A549 (cell line): ENCODE data around the gene CPNE4. TPM values are rescaled to one million over a fixed set of nuclear protein-coding genes. Genes with fewer than 3 reads are reported as not detected.

Source experiments
- ATAC-seq, 2 experiments: fragments of 200-7000 bp in 1 of 2; fragments of >200 bp in 1 of 2; cut with Nextera tagmentation in 1 of 2; cut with Tn5 transposase in 1 of 2; 3 replicates each; pipeline versions ENCODE4 v1.8.0 to v1.9.1; 2018 to 2020; ENCODE audit warnings: mild to moderate bottlenecking in 1 of 2, moderate library complexity in 1 of 2
- CTCF ChIA-PET: fragments of 300-600 bp; sonication (Branson Sonifier 250); formaldehyde crosslinking; extraction: SDS; loops from one replicate; lab custom pipeline; 2021; ENCODE audit warnings: antibody characterized with exemption, inconsistent platforms; lab: Yijun Ruan, JAX
- POLR2A ChIA-PET: fragments of 350-600 bp; formaldehyde crosslinking; extraction: SDS; loops from one replicate; lab custom pipeline; 2021; ENCODE audit warnings: antibody characterized with exemption, inconsistent platforms; lab: Yijun Ruan, JAX
- DNase-seq, 2 experiments: peaks; one replicate each; pipeline versions ENCODE4 v3.0.0 to v3.0.0-alpha.2; 2011 to 2016; ENCODE audit warnings: low read depth in 1 of 2, low spot score in 1 of 2
- FAIRE-seq: peaks from 2 replicates; lab custom pipeline; 2011; peaks lifted over from hg19 to GRCh38; lab: Jason Lieb, UNC
- H3K27ac ChIP-seq, 2 experiments: fragments of >200 bp; sonication (Bioruptor Twin); formaldehyde crosslinking; 3 replicates each; pipeline ENCODE4 v1.5.1; 2016 to 2017
- H3K4me1 ChIP-seq: fragments of >200 bp; sonication (Bioruptor Twin); formaldehyde crosslinking; 3 replicates; pipeline ENCODE4 v1.6.1; 2016
- H3K4me2 ChIP-seq: fragments of >200 bp; sonication (Bioruptor Twin); formaldehyde crosslinking; 3 replicates; pipeline ENCODE4 v1.6.1; 2016
- H3K4me3 ChIP-seq: fragments of >200 bp; sonication (Bioruptor Twin); formaldehyde crosslinking; 3 replicates; pipeline ENCODE4 v1.5.1; 2016
- H3K9me3 ChIP-seq: fragments of >200 bp; sonication (Bioruptor Twin); formaldehyde crosslinking; 3 replicates; pipeline ENCODE4 v1.6.1; 2016
- EHF ChIP-seq: fragments of 250-450 bp; sonication (Bioruptor Pico); IDR thresholded peaks from 2 replicates; pipeline ENCODE4 v1.5.0; 2020; ENCODE audit warnings: mild to moderate bottlenecking
- ESRRA ChIP-seq: fragments of 150-350 bp; IDR thresholded peaks from 2 replicates; pipeline ENCODE4 v1.6.1; 2014; ENCODE audit warnings: mild to moderate bottlenecking, low read length, borderline replicate concordance
- FOXS1 ChIP-seq: fragments of 250-450 bp; sonication (Bioruptor Pico); IDR thresholded peaks from 2 replicates; pipeline ENCODE4 v1.5.0; 2020; ENCODE audit warnings: mild to moderate bottlenecking, moderate library complexity
- JUN ChIP-seq, 2 experiments: fragments of >200 bp; sonication (Bioruptor Twin); formaldehyde crosslinking; IDR thresholded peaks; 2 replicates in 1 of 2; 3 replicates in 1 of 2; pipeline ENCODE4 v1.6.1; 2016 to 2017
- MAFK ChIP-seq: fragments of 450-650 bp; IDR thresholded peaks from 2 replicates; pipeline ENCODE4 v1.6.1; 2014; ENCODE audit not compliant: partially characterized antibody
- MAZ ChIP-seq: fragments of 150-350 bp; IDR thresholded peaks from 2 replicates; pipeline ENCODE4 v1.6.1; 2014; ENCODE audit warnings: antibody characterized with exemption, low read depth, low read length, borderline replicate concordance
- NPAS2 ChIP-seq: fragments of 250-450 bp; sonication (Bioruptor Pico); IDR thresholded peaks from 2 replicates; pipeline ENCODE4 v1.8.0; 2022; ENCODE audit warnings: mild to moderate bottlenecking, moderate library complexity, borderline replicate concordance
- NR3C1 ChIP-seq: fragments of >200 bp; sonication (Bioruptor Twin); formaldehyde crosslinking; IDR thresholded peaks from 3 replicates; pipeline ENCODE4 v1.6.1; 2017
- RFX5 ChIP-seq: fragments of 450-650 bp; IDR thresholded peaks from 2 replicates; pipeline ENCODE4 v1.7.1; 2014; ENCODE audit warnings: antibody characterized with exemption, mild to moderate bottlenecking, moderate library complexity
- RNF2 ChIP-seq: fragments of 200-600 bp; sonication (generic); IDR thresholded peaks from 2 replicates; pipeline ENCODE4 v1.6.1; 2016; ENCODE audit warnings: low read depth, mild to moderate bottlenecking, antibody characterized with exemption, moderate library complexity, borderline replicate concordance
- TFCP2L1 ChIP-seq: fragments of 250-450 bp; sonication (Bioruptor Pico); IDR thresholded peaks from 2 replicates; pipeline ENCODE4 v1.5.0; 2021; ENCODE audit warnings: mild to moderate bottlenecking
- ZNF302 ChIP-seq: fragments of 250-450 bp; sonication (Bioruptor Pico); IDR thresholded peaks from 2 replicates; pipeline ENCODE4 v1.9.0; 2021; ENCODE audit warnings: inconsistent platforms, mild to moderate bottlenecking, moderate library complexity
- ZSCAN20 ChIP-seq: fragments of 250-450 bp; sonication (Bioruptor Pico); IDR thresholded peaks from 2 replicates; pipeline ENCODE4 v1.8.0; 2022; ENCODE audit warnings: mild to moderate bottlenecking, moderate library complexity
- WGBS: methylation state at CpG from one replicate; pipeline ENCODE4 v1.1.6; 2017; ENCODE audit errors: missing lambda C conversion rate; 5-methylcytosine and 5-hydroxymethylcytosine counted together
- polyA plus RNA-seq, 4 experiments: library from polyadenylated mRNA; depleted of rRNA in 3 of 4; stranded (reverse); fragments of >200 nt; fragmentation: RNase III in 1 of 4; extraction: RNeasy Plus Mini Kit Qiagen cat#74134 plus additional on column Dnase treatment in 1 of 4; gene quantifications; 2 replicates in 3 of 4; 3 replicates in 1 of 4; pipeline ENCODE4 v1.2.3, GENCODE V29; 2011 to 2017
- TF ChIP-seq, protein P1 (sequence below): fragments of 250-450 bp; sonication (Bioruptor Pico); IDR thresholded peaks from 2 replicates; pipeline ENCODE4 v1.5.0; 2021; ENCODE audit warnings: mild to moderate bottlenecking, moderate library complexity, borderline replicate concordance
- TF ChIP-seq, protein P2 (sequence below): fragments of 450-650 bp; IDR thresholded peaks from 2 replicates; pipeline ENCODE4 v1.6.1; 2014; ENCODE audit warnings: antibody characterized with exemption
- TF ChIP-seq, protein P3 (sequence below): IDR thresholded peaks from 2 replicates; pipeline ENCODE4 v1.6.1; 2012; ENCODE audit warnings: low read depth, borderline replicate concordance
- TF ChIP-seq, protein P4 (sequence below): fragments of >200 bp; sonication (Bioruptor Twin); formaldehyde crosslinking; IDR thresholded peaks from 2 replicates; pipeline ENCODE4 v1.6.1; 2016
- TF ChIP-seq, protein P5 (sequence below): fragments of >200 bp; sonication (Bioruptor Twin); formaldehyde crosslinking; IDR thresholded peaks from 3 replicates; pipeline ENCODE4 v1.6.1; 2016
- TF ChIP-seq, protein P6 (sequence below): fragments of 200-600 bp; sonication (generic); IDR thresholded peaks from 2 replicates; pipeline ENCODE4 v1.6.1; 2016; ENCODE audit warnings: antibody characterized with exemption, mild to moderate bottlenecking, moderate library complexity
- TF ChIP-seq, protein P7 (sequence below): fragments of 250-450 bp; sonication (Bioruptor Pico); IDR thresholded peaks from 2 replicates; pipeline ENCODE4 v1.5.0; 2020; ENCODE audit warnings: low read depth, mild to moderate bottlenecking, moderate library complexity
- TF ChIP-seq, protein P8 (sequence below): IDR thresholded peaks from 2 replicates; pipeline ENCODE4 v1.6.1; 2012

CPNE4 gene
- polyA plus RNA-seq, 2 of the 4 experiments (the other 2 are of a cell fraction), result 3.6 to 8.7 TPM

DNA sequence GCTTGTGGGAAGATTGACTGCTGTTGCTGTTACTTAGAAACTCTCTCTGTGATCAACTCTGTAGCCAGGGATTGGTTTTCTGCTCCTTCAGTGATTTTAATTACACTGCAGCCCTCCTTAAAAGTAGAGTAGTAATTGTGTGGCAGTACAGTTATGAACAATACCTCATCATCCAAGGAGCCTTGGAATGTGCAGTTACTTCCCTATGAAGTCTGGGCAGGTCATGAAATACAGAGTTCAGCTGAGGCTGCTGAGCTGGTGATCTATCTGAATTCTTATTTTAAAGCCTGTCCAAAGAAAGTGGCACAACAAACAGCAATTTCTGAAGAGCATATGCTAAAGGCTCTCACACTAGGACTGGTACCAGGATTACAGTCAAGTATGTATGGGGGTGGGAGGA is 494.7 kb downstream of the CPNE4 start:
- H3K9me3 ChIP-seq, result no peaks in the 10 kb centered on the region
- FAIRE-seq (no peak), DNase-seq (no peak), ATAC-seq (no peak)
- H3K4me3 ChIP-seq, result no peak overlapping the region
- no peak overlapping the region for H3K4me2 ChIP-seq
- H3K27ac ChIP-seq, result no peak overlapping the region
- CTCF ChIA-PET, result no interaction called here
- peaks cover 13% of the 10 kb centered on the region; the same call in 2 of the 3 replicates for H3K4me1 ChIP-seq
- POLR2A ChIA-PET, result no interaction called here
- TF ChIP-seq RFX5, result no peak
- no peak for TF ChIP-seq ZSCAN20 (CRISPR knock-in tag)
- TF ChIP-seq, protein P1, sequence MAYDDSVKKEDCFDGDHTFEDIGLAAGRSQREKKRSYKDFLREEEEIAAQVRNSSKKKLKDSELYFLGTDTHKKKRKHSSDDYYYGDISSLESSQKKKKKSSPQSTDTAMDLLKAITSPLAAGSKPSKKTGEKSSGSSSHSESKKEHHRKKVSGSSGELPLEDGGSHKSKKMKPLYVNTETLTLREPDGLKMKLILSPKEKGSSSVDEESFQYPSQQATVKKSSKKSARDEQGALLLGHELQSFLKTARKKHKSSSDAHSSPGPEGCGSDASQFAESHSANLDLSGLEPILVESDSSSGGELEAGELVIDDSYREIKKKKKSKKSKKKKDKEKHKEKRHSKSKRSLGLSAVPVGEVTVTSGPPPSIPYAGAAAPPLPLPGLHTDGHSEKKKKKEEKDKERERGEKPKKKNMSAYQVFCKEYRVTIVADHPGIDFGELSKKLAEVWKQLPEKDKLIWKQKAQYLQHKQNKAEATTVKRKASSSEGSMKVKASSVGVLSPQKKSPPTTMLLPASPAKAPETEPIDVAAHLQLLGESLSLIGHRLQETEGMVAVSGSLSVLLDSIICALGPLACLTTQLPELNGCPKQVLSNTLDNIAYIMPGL (CRISPR knock-in tag), result no peak
- TF ChIP-seq TFCP2L1 (CRISPR knock-in tag), result no peak
- TF ChIP-seq ESRRA, result no peak
- TF ChIP-seq, protein P2, sequence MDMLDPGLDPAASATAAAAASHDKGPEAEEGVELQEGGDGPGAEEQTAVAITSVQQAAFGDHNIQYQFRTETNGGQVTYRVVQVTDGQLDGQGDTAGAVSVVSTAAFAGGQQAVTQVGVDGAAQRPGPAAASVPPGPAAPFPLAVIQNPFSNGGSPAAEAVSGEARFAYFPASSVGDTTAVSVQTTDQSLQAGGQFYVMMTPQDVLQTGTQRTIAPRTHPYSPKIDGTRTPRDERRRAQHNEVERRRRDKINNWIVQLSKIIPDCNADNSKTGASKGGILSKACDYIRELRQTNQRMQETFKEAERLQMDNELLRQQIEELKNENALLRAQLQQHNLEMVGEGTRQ, result no peak
- no peak for TF ChIP-seq ZNF302 (CRISPR knock-in tag)
- TF ChIP-seq, all 56 proteins: peak for 0

DNA sequence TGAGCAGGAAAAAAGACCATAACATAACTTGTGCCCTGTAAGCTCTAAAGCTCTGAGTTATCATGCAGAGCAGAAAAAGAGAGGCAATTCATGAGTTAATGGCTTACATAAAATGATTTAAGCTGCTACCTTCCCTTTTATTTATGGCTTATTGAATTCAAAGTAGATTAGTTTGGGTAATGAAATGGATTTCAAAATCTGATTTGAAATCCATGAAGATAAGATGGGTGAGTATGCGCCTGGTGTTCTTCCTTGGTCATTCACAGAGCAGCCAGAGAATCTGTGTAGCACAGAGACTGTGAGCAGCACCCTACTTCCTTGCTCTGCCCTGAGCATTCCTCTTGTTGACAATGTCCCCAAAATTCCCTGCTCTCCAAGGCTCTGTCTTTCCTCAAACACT is 495.8 kb downstream of the CPNE4 start:
- DNase-seq, result no peak
- no peak for FAIRE-seq
- ChIA-PET CTCF (no interaction called here), POLR2A (no interaction called here)
- H3K4me3 ChIP-seq, result no peak overlapping the region
- ATAC-seq, result no peak
- H3K9me3 ChIP-seq, result no peaks in the 10 kb centered on the region
- WGBS, result 95% methylated on average over 1 of the region's 1 CpG
- H3K27ac ChIP-seq, result no peak overlapping the region
- TF ChIP-seq, protein P3, sequence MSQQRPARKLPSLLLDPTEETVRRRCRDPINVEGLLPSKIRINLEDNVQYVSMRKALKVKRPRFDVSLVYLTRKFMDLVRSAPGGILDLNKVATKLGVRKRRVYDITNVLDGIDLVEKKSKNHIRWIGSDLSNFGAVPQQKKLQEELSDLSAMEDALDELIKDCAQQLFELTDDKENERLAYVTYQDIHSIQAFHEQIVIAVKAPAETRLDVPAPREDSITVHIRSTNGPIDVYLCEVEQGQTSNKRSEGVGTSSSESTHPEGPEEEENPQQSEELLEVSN, result no peak
- H3K4me2 ChIP-seq, result no peak overlapping the region
- H3K4me1 ChIP-seq, result peaks cover 8% of the 10 kb centered on the region; the same call in 2 of the 3 replicates

DNA sequence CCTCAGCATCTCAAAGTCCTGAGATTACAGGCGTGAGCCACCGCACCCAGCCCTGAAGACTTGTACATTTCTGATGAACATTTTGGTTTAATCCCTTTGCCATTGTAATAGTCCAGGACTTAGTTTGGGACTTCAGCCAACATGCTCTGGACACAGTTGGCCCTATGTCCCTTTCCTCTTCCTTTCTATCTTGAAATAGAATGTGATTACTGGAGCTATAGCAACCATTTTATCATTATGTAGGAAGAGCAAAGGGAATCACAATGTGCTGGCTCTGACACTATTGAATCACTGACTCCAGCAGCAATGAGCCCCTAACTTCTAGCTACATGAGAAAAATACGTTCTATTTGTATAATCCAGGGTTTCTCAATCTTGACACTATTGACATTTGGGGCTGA is 497.3 kb downstream of the CPNE4 start:
- ATAC-seq (no peak), FAIRE-seq (no peak), DNase-seq (no peak)
- 100% methylated on average over 3 of the region's 3 CpGs for WGBS
- POLR2A ChIA-PET, result no interaction called here
- H3K4me1 ChIP-seq, result no peaks in the 10 kb centered on the region
- no peak overlapping the region for H3K4me3 ChIP-seq
- H3K9me3 ChIP-seq, result no peaks in the 10 kb centered on the region
- H3K27ac ChIP-seq, result no peak overlapping the region
- H3K4me2 ChIP-seq, result no peak overlapping the region
- CTCF ChIA-PET, result interaction anchor here (1.0 kb wide), 1 partner anchor 497 kb away, joined by 3 read pairs; the partner anchor contains the start of gene CPNE4
- TF ChIP-seq, protein P4, sequence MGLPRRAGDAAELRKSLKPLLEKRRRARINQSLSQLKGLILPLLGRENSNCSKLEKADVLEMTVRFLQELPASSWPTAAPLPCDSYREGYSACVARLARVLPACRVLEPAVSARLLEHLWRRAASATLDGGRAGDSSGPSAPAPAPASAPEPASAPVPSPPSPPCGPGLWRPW, result no peak
- TF ChIP-seq TFCP2L1 (CRISPR knock-in tag) (no peak), EHF (CRISPR knock-in tag) (no peak), NPAS2 (CRISPR knock-in tag) (no peak), FOXS1 (no peak), NR3C1 (no peak), JUN (IDR thresholded peaks at IDR 0.05) (no peak), MAZ (no peak), MAFK (no peak), RNF2 (no peak)
- TF ChIP-seq, protein P5, sequence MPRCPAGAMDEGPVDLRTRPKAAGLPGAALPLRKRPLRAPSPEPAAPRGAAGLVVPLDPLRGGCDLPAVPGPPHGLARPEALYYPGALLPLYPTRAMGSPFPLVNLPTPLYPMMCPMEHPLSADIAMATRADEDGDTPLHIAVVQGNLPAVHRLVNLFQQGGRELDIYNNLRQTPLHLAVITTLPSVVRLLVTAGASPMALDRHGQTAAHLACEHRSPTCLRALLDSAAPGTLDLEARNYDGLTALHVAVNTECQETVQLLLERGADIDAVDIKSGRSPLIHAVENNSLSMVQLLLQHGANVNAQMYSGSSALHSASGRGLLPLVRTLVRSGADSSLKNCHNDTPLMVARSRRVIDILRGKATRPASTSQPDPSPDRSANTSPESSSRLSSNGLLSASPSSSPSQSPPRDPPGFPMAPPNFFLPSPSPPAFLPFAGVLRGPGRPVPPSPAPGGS, result no peak
- TF ChIP-seq, protein P6, sequence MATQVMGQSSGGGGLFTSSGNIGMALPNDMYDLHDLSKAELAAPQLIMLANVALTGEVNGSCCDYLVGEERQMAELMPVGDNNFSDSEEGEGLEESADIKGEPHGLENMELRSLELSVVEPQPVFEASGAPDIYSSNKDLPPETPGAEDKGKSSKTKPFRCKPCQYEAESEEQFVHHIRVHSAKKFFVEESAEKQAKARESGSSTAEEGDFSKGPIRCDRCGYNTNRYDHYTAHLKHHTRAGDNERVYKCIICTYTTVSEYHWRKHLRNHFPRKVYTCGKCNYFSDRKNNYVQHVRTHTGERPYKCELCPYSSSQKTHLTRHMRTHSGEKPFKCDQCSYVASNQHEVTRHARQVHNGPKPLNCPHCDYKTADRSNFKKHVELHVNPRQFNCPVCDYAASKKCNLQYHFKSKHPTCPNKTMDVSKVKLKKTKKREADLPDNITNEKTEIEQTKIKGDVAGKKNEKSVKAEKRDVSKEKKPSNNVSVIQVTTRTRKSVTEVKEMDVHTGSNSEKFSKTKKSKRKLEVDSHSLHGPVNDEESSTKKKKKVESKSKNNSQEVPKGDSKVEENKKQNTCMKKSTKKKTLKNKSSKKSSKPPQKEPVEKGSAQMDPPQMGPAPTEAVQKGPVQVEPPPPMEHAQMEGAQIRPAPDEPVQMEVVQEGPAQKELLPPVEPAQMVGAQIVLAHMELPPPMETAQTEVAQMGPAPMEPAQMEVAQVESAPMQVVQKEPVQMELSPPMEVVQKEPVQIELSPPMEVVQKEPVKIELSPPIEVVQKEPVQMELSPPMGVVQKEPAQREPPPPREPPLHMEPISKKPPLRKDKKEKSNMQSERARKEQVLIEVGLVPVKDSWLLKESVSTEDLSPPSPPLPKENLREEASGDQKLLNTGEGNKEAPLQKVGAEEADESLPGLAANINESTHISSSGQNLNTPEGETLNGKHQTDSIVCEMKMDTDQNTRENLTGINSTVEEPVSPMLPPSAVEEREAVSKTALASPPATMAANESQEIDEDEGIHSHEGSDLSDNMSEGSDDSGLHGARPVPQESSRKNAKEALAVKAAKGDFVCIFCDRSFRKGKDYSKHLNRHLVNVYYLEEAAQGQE, result no peak
- TF ChIP-seq, protein P7, sequence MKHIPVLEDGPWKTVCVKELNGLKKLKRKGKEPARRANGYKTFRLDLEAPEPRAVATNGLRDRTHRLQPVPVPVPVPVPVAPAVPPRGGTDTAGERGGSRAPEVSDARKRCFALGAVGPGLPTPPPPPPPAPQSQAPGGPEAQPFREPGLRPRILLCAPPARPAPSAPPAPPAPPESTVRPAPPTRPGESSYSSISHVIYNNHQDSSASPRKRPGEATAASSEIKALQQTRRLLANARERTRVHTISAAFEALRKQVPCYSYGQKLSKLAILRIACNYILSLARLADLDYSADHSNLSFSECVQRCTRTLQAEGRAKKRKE, result no peak
- TF ChIP-seq, protein P8, sequence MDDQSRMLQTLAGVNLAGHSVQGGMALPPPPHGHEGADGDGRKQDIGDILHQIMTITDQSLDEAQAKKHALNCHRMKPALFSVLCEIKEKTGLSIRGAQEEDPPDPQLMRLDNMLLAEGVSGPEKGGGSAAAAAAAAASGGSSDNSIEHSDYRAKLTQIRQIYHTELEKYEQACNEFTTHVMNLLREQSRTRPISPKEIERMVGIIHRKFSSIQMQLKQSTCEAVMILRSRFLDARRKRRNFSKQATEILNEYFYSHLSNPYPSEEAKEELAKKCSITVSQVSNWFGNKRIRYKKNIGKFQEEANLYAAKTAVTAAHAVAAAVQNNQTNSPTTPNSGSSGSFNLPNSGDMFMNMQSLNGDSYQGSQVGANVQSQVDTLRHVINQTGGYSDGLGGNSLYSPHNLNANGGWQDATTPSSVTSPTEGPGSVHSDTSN, result no peak
- TF ChIP-seq, protein P2, result no peak
